ENCODE results near the gene C10orf71.

Gene C10orf71

DNA sequence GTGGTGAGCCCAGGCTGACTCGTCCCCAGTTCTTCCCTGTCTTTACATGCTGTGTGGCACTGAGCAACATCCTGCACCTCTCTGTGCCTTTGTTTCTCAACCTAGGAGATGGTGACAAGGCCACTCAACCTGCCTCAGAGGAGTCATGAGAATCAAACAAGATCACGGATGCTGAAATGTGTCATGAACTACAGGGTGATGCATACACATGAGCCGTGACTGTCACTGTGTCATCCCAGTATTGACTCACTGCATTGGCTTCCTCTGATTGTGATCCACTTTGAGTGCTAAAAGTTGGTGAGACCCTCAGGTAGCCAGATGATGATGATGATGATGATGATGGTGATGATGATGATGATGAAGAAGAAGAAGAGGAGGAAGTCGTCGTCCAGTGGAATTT, 11.5 kb downstream of the C10orf71 start:
- no peak overlapping the region for H3K9ac ChIP-seq (ENCODE audit: low read length in 5 of 5)
- no peaks in the 10 kb centered on the region for H3K27me3 ChIP-seq (ENCODE audit: control insufficient read depth in 5 of 5, insufficient read depth in 4 of 5, low read length in 5 of 5)
- peak overlapping the region in 1 of 5 donors; percentile 13 for H3K4me3 ChIP-seq (ENCODE audit: low read depth in 1 of 5, low read length in 5 of 5)
- H3K36me3 ChIP-seq (ENCODE audit: control insufficient read depth in 5 of 5, insufficient read depth in 5 of 5, low read length in 5 of 5): no peaks in the 10 kb centered on the region
- H3K4me1 ChIP-seq (ENCODE audit: control insufficient read depth in 5 of 5, insufficient read depth in 5 of 5, low read length in 5 of 5): peaks cover 0 to 26% (median 3%) of the 10 kb centered on the region in 5 donors
- H3K27ac ChIP-seq (ENCODE audit: low read depth, low read length): no peak overlapping the region
- H3K9me3 ChIP-seq (ENCODE audit: control insufficient read depth in 5 of 5, low read length in 5 of 5): peaks cover 0 to 11% (median 5%) of the 10 kb centered on the region in 5 donors

DNA sequence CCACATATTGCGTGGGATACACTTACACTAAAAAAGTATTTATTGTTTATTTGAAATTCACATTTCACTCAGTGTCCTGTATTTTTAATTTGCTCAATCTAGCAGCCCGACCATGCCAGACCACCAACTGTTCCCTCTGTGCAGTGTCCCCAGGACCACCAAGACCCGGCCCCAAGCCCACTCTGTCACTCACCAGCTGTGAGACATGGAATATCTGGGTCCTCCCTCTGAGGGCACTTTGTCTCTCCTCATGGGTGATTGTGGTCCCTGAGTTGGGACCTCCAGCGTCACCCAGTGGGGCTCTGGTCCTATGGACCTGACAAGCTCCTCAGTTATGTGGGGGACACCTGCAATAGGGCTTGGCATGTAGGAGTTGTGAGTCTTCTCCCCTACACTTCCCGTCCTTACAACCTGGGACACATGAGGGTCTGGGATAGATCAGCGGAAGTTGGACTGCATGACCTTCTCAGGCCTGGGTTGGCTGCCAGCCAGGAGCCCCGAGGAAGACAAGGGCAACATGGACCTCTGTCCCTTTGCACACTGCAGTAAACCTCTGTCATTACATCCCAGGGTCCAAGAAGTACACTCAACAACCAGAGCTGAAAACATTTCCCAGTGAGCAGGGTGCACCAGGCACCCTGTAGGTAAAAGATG, 12.1 kb downstream of the C10orf71 start:
- Histone ChIP-seq H3K9me3 (ENCODE audit: control insufficient read depth in 5 of 5, low read length in 5 of 5) (peaks cover 0 to 11% (median 5%) of the 10 kb centered on the region in 5 donors), H3K27me3 (ENCODE audit: control insufficient read depth in 5 of 5, insufficient read depth in 4 of 5, low read length in 5 of 5) (no peaks in the 10 kb centered on the region), H3K4me1 (ENCODE audit: control insufficient read depth in 5 of 5, insufficient read depth in 5 of 5, low read length in 5 of 5) (peaks cover 0 to 26% (median 3%) of the 10 kb centered on the region in 5 donors), H3K27ac (ENCODE audit: low read depth, low read length) (no peak overlapping the region), H3K4me3 (ENCODE audit: low read depth in 1 of 5, low read length in 5 of 5) (no peak overlapping the region), H3K36me3 (ENCODE audit: control insufficient read depth in 5 of 5, insufficient read depth in 5 of 5, low read length in 5 of 5) (no peaks in the 10 kb centered on the region), H3K9ac (ENCODE audit: low read length in 5 of 5) (no peak overlapping the region)

DNA sequence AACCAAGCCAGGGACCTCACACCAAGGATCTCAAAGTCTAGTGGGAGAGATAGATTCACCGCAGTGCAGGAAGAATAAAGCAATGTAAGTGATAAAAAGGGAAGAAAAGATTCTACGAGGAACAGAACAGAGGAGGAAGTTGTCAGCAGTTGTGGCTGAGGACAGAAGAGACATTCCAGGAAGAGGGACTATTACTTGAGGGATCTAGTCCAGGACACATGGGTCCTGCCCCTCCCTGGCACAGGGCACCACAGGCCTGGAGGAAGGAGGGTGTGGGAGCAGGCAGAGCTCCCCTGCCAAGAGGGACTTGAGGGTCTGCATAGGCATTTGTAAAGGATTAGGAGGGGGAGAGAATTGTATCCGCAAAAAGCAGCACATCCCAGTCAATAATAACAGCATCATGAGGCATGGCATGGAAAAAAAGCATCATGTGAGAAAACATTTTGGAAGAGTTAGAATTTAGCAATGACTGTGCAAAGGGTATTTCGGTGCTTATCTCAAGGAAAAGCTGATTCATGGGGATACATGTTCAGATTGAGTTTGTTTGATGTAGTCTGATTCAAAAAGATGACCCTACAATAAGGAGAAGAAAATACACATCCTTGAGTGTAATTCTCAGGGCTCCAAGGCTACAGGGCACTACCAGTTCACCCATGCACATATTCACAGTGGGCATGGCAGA, 12.7 kb downstream of the C10orf71 start:
- no peak overlapping the region for H3K4me3 ChIP-seq (ENCODE audit: low read depth in 1 of 5, low read length in 5 of 5)
- H3K4me1 ChIP-seq (ENCODE audit: control insufficient read depth in 5 of 5, insufficient read depth in 5 of 5, low read length in 5 of 5): peaks cover 0 to 26% (median 3%) of the 10 kb centered on the region in 5 donors

DNA sequence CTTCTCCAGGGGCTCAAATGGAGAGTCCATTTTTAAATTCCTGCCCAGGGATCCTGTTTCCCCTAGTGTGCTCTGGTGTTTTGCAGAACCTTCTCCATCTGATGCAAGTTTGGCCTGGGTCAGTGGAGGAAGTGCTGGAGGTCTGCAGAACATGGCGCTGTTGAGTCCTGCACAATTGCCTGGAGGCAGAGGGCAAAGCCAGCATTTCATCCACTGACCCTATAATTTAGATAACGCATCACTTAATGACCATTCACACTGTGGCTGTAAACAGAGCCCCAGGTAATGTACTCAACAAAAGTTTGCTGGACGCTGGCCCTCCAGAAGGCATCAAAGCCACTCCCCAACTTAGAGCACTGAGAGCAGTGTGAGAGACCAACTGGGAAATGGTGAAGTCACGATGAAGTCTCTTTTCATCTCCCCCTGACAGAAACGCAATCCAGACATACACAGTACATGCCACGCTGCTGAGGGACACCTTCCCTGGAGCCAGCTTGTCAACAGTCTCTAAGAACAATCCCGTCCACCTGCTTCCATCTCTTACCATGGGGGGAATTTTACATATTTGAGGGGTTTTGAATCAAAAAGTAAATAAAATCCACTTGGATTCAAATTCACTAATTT, 13.4 kb downstream of the C10orf71 start:
- H3K4me1 ChIP-seq (ENCODE audit: control insufficient read depth in 5 of 5, insufficient read depth in 5 of 5, low read length in 5 of 5): peaks cover 0 to 26% (median 3%) of the 10 kb centered on the region in 5 donors
- no peaks in the 10 kb centered on the region for H3K36me3 ChIP-seq (ENCODE audit: control insufficient read depth in 5 of 5, insufficient read depth in 5 of 5, low read length in 5 of 5)
- peaks cover 0 to 11% (median 5%) of the 10 kb centered on the region in 5 donors for H3K9me3 ChIP-seq (ENCODE audit: control insufficient read depth in 5 of 5, low read length in 5 of 5)
- H3K27ac ChIP-seq (ENCODE audit: low read depth, low read length): no peak overlapping the region
- no peak overlapping the region for H3K4me3 ChIP-seq (ENCODE audit: low read depth in 1 of 5, low read length in 5 of 5)
- H3K9ac ChIP-seq (ENCODE audit: low read length in 5 of 5): no peak overlapping the region
- H3K27me3 ChIP-seq (ENCODE audit: control insufficient read depth in 5 of 5, insufficient read depth in 4 of 5, low read length in 5 of 5): no peaks in the 10 kb centered on the region

More for the DNA sequence above, 12.7 kb downstream of the C10orf71 start:
- Histone ChIP-seq H3K9me3 (ENCODE audit: control insufficient read depth in 5 of 5, low read length in 5 of 5) (peaks cover 0 to 11% (median 5%) of the 10 kb centered on the region in 5 donors), H3K27ac (ENCODE audit: low read depth, low read length) (no peak overlapping the region), H3K36me3 (ENCODE audit: control insufficient read depth in 5 of 5, insufficient read depth in 5 of 5, low read length in 5 of 5) (no peaks in the 10 kb centered on the region), H3K9ac (ENCODE audit: low read length in 5 of 5) (no peak overlapping the region), H3K27me3 (ENCODE audit: control insufficient read depth in 5 of 5, insufficient read depth in 4 of 5, low read length in 5 of 5) (no peaks in the 10 kb centered on the region)

DNA sequence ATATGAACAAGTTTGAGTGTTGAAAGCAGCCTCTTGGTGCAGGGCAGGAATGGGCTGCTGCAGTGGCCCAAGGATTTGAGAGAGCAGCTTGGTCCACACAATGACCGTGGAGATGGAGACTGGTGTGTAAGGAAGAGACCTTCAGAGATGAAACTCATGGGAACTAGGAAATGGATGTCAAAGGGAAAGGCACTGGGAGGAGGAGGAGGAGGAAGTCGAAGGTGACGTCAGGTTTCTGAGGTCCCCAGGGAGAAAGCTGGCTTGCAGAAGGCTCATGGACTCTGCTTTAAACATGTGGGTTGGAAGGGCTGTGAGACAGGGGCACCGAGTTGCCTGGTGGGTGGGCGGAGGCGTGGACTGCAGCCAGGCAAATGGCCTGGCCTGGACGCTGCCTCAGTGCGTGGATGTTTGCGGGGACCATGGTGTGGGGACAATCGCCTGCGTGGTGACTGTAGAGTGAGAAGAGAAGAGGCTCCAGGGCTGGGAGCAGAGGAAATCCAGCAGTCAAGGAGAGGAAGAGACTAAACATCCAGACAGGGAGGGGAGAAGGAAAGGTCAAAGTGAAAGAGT, 14.6 kb downstream of the C10orf71 start:
- H3K27me3 ChIP-seq (ENCODE audit: control insufficient read depth in 5 of 5, insufficient read depth in 4 of 5, low read length in 5 of 5): no peaks in the 10 kb centered on the region
- H3K9me3 ChIP-seq (ENCODE audit: control insufficient read depth in 5 of 5, low read length in 5 of 5): peaks cover 0 to 11% (median 5%) of the 10 kb centered on the region in 5 donors
- H3K4me3 ChIP-seq (ENCODE audit: low read depth in 1 of 5, low read length in 5 of 5): no peak overlapping the region
- peaks cover 0 to 26% (median 3%) of the 10 kb centered on the region in 5 donors for H3K4me1 ChIP-seq (ENCODE audit: control insufficient read depth in 5 of 5, insufficient read depth in 5 of 5, low read length in 5 of 5)
- no peak overlapping the region for H3K9ac ChIP-seq (ENCODE audit: low read length in 5 of 5)
- no peak overlapping the region for H3K27ac ChIP-seq (ENCODE audit: low read depth, low read length)
- no peaks in the 10 kb centered on the region for H3K36me3 ChIP-seq (ENCODE audit: control insufficient read depth in 5 of 5, insufficient read depth in 5 of 5, low read length in 5 of 5)

DNA sequence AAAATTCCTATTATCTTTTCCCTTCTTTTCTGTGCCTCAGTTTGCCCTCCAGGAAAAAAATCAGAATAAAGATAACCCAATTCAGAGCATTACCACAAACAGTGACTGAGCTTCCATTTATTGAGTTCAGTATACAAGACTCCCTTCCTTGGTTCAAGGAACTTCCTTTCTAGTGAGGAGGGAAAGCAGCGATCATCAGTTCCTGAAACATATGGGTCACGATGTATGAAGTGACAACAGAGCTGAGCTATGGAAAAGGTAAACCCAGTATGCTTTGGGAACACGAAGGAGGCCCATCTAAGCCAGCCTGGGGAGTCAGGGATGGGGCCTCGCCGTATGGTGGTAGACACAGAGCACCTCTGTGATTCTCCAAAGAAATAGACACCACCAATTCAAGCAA, 15.8 kb downstream of the C10orf71 start:
- H3K4me3 ChIP-seq (ENCODE audit: low read depth in 1 of 5, low read length in 5 of 5): no peak overlapping the region
- no peak overlapping the region for H3K27ac ChIP-seq (ENCODE audit: low read depth, low read length)
- no peaks in the 10 kb centered on the region for H3K36me3 ChIP-seq (ENCODE audit: control insufficient read depth in 5 of 5, insufficient read depth in 5 of 5, low read length in 5 of 5)
- H3K9me3 ChIP-seq (ENCODE audit: control insufficient read depth in 5 of 5, low read length in 5 of 5): no peaks in the 10 kb centered on the region
- no peak overlapping the region for H3K9ac ChIP-seq (ENCODE audit: low read length in 5 of 5)
- H3K4me1 ChIP-seq (ENCODE audit: control insufficient read depth in 5 of 5, insufficient read depth in 5 of 5, low read length in 5 of 5): peaks cover 0 to 26% (median 3%) of the 10 kb centered on the region in 5 donors
- no peaks in the 10 kb centered on the region for H3K27me3 ChIP-seq (ENCODE audit: control insufficient read depth in 5 of 5, insufficient read depth in 4 of 5, low read length in 5 of 5)

DNA sequence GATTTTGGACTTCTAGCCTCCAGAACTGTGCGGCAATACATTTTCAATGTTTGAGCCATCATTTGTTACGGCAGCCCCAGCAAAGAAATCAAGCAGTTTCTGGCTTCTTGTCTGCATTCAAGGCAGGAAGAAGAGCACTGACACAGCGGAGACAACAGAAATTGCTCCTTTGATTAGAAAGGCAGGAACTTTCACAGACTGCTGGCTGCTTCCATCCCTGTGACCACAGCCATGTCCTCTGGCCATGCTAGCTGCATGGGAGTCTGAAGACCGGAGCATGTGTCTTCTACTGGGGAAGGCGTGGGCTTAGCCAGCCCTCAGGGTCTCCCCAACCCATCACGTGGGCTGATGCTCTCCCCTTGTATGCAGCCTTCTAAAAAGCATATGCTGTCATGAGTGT, 19.1 kb downstream of the C10orf71 start:
- Histone ChIP-seq H3K9me3 (ENCODE audit: control insufficient read depth in 5 of 5, low read length in 5 of 5) (no peaks in the 10 kb centered on the region), H3K36me3 (ENCODE audit: control insufficient read depth in 5 of 5, insufficient read depth in 5 of 5, low read length in 5 of 5) (no peaks in the 10 kb centered on the region), H3K4me1 (ENCODE audit: control insufficient read depth in 5 of 5, insufficient read depth in 5 of 5, low read length in 5 of 5) (peaks cover 0 to 8% (median 0%) of the 10 kb centered on the region in 5 donors), H3K4me3 (ENCODE audit: low read depth in 1 of 5, low read length in 5 of 5) (no peak overlapping the region), H3K27me3 (ENCODE audit: control insufficient read depth in 5 of 5, insufficient read depth in 4 of 5, low read length in 5 of 5) (no peaks in the 10 kb centered on the region), H3K9ac (ENCODE audit: low read length in 5 of 5) (no peak overlapping the region), H3K27ac (ENCODE audit: low read depth, low read length) (no peak overlapping the region)

DNA sequence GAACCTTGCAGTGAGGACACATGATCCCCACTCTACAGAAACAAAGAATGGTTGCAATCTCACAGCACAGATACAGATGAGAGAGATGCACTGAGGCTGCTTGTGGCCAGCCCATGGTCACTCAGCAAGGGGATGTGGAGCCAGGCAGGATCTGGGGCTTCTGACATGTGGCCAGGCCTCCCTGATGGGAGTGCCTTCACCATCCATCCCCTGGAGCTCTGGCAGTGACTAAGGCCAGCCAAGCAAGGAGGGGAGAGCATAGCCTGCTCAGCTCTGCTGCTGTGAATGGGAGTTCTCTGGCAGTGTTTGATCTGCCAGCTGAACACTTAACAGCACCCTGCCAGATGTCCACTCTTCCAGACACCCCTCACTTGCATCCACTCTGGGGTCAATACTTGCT, 19.8 kb downstream of the C10orf71 start:
- no peak overlapping the region for H3K4me3 ChIP-seq (ENCODE audit: low read depth in 1 of 5, low read length in 5 of 5)
- no peak overlapping the region for H3K27ac ChIP-seq (ENCODE audit: low read depth, low read length)
- H3K9me3 ChIP-seq (ENCODE audit: control insufficient read depth in 5 of 5, low read length in 5 of 5): no peaks in the 10 kb centered on the region
- H3K27me3 ChIP-seq (ENCODE audit: control insufficient read depth in 5 of 5, insufficient read depth in 4 of 5, low read length in 5 of 5): no peaks in the 10 kb centered on the region
- no peaks in the 10 kb centered on the region for H3K36me3 ChIP-seq (ENCODE audit: control insufficient read depth in 5 of 5, insufficient read depth in 5 of 5, low read length in 5 of 5)
- peaks cover 0 to 9% (median 0%) of the 10 kb centered on the region in 5 donors for H3K4me1 ChIP-seq (ENCODE audit: control insufficient read depth in 5 of 5, insufficient read depth in 5 of 5, low read length in 5 of 5)
- no peak overlapping the region for H3K9ac ChIP-seq (ENCODE audit: low read length in 5 of 5)

DNA sequence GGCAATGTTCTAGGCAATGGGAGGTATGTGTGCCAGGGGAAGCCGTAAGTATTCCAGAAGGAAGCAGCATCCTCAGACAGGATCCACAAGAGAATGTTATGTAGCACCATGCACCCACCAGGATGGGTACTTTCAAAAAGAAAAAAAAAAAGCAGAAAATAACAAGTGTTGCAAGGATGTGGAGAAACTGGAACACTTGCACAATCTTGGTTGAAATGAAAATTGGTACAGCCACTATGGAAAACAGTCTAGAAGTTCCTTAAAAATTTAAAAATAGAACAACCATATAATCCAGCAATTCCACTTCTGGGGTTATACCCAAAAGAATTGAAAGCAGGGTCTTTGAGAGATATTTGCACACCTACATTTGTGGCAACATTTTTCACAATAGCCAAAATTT, 20.2 kb downstream of the C10orf71 start:
- H3K4me3 ChIP-seq (ENCODE audit: low read depth in 1 of 5, low read length in 5 of 5): no peak overlapping the region
- H3K9ac ChIP-seq (ENCODE audit: low read length in 5 of 5): no peak overlapping the region
- no peaks in the 10 kb centered on the region for H3K36me3 ChIP-seq (ENCODE audit: control insufficient read depth in 5 of 5, insufficient read depth in 5 of 5, low read length in 5 of 5)
- H3K4me1 ChIP-seq (ENCODE audit: control insufficient read depth in 5 of 5, insufficient read depth in 5 of 5, low read length in 5 of 5): peaks cover 0 to 9% (median 0%) of the 10 kb centered on the region in 5 donors
- no peaks in the 10 kb centered on the region for H3K9me3 ChIP-seq (ENCODE audit: control insufficient read depth in 5 of 5, low read length in 5 of 5)
- H3K27me3 ChIP-seq (ENCODE audit: control insufficient read depth in 5 of 5, insufficient read depth in 4 of 5, low read length in 5 of 5): no peaks in the 10 kb centered on the region
- no peak overlapping the region for H3K27ac ChIP-seq (ENCODE audit: low read depth, low read length)

DNA sequence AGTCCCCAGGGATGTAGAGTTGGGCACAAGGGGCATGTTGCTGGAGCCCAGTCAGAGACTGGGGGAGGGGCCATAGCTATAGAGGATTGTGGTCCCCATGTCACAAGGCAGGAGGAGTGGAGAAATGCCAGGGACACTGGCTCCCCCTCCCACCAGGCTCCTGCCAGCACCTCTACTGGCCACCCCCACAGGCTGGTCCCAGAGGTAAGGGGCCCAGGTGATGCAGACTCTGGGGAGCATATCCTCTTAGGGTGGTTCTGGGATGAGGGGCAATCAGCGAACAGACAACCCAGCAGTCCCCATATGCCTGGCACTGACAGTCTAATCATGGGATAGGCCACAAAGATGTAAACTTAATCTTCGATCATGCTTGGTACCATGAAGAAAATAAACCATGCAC, 21.2 kb downstream of the C10orf71 start:
- Histone ChIP-seq H3K4me1 (ENCODE audit: control insufficient read depth in 5 of 5, insufficient read depth in 5 of 5, low read length in 5 of 5) (peaks cover 0 to 7% (median 0%) of the 10 kb centered on the region in 5 donors), H3K36me3 (ENCODE audit: control insufficient read depth in 5 of 5, insufficient read depth in 5 of 5, low read length in 5 of 5) (no peaks in the 10 kb centered on the region), H3K4me3 (ENCODE audit: low read depth in 1 of 5, low read length in 5 of 5) (no peak overlapping the region), H3K27ac (ENCODE audit: low read depth, low read length) (no peak overlapping the region), H3K27me3 (ENCODE audit: control insufficient read depth in 5 of 5, insufficient read depth in 4 of 5, low read length in 5 of 5) (no peaks in the 10 kb centered on the region), H3K9me3 (ENCODE audit: control insufficient read depth in 5 of 5, low read length in 5 of 5) (no peaks in the 10 kb centered on the region), H3K9ac (ENCODE audit: low read length in 5 of 5) (no peak overlapping the region)
